NCI-H1092 treated with DMSO at 0.1 percent for 48 hours (cell line): Measurements from ENCODE around the gene SUGCT.

Experiments
- DNase-seq: peaks from one replicate; lab custom pipeline; 2025; lab: John Stamatoyannopoulos, UW

Gene SUGCT

DNA sequence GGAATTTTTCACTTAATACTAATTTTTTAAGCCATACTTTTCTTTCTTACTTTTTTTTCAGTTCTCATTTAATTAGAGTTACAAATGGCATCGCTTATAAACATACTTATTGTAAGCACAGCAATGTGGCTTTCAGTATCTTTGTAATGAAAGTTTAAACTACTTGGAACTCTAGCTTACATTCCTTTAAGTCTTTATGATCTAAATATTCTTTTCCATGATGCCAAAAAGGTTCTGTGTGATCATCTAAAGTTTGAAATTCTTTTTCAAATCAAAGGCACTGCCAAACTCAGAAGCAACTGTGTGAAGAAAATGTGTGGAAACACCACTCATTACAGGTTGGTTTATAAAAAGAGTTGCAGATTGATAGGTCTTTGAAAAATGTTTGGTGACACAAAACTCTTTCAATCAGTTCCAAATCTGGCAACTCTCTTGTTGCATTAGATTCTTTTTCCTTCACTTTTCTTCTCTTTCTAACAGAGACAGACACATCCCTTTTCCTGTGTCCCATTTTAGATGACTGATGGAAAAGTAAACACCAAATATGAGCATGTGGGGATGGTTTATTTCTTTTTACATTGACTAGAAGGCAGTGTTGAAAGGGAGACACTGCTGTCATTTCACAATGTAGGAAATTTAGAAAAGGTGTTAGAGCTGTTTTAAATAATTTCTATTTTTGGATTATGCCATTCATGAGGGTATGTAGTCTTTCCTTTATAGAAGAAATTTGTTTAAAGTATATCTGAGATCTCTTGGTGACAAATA, 392.3 kb downstream of the SUGCT start:
- DNase-seq: no peak

DNA sequence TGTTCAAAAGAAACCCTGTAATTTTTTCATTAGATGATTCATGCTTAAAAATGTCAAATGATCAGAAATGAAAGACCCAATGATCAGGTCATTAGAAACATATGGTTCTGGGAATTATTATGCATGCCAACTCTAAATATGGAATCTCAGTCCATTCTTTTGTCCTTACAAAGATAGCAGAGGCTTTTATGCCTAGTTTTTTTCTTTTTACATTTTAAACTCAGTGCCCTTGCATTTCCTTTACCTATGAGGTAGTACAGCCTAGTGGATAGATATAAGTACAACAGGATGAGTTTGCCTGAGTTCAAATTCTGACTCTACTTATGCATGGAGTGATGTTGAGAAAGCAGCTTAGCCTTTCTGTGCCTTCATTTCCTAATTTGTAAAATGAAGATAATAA, 392.9 kb downstream of the SUGCT start:
- DNase-seq: no peak

DNA sequence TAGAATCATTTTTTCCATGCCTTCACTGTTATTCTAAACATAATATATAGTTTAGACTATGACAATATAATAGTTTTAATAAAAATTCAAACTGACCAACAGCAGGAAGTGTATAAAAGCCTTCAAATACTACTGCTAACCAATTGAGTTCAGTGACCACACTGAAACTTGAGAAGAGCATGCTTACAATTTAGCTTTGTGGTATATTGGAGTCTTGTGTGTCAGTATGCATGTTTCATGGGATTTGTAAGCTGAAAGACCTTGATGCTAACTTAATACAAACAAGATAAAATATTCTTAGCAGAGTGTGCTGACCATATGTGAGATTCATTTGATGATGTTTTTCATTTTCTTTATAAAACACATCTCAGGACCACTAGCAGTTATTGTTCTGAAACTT, 395.5 kb downstream of the SUGCT start:
- DNase-seq: no peak

DNA sequence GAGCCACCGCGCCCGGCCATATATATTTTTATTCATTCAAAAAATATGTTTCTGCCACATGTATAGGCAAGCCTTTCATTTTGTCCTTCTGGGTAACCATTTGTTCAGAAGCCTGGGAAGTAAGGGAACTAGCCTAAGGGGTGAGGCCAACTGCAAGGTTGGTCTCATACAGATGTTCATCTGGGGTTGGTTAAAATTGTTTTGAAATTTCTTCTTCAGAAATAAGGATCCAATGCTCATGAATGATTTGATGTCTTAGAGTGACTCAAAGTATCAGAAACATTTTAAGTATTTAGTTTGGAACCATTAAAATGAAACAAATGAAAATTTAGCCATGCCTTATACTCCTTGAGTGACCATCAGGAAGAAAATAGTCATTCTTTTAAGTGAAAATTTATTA, 397.2 kb downstream of the SUGCT start:
- no peak for DNase-seq

DNA sequence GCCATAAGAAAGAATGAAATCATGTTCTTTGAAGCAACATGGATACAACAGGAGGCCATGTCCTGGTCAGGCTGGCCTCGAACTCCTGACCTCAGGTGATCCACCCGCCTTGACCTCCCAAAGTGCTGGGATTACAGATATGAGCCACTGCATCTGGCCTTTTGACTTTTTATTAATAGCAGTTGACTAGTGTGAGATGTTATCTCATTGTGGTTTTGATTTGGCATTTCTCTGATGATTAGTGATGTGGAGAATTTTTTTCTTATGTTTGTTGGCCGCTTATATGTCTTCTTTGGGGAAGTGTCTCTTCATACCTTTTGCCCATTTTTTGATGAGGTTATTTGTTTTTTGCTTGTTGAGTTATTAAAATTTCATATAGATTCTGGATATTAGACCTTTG, 400.9 kb downstream of the SUGCT start:
- no peak for DNase-seq

DNA sequence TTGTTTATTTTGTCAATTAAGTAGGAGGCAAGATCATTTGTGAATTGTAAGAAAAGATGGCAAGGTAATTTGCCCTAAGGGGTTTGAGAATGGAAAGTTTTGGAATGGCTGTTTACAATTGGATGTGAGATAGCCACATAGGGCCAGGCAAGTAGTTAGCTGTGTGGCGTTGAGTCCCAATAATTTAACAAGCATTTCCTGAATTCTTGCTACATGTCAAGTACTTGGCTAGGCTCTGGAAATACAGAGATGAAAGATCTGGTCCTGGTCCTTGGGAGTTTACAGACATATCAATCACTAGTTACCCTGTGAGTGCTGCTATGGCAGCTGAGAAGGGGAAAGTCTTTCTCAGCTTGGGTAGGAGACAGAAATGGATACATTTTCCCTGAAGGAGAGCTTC, 401.6 kb downstream of the SUGCT start:
- no peak for DNase-seq

DNA sequence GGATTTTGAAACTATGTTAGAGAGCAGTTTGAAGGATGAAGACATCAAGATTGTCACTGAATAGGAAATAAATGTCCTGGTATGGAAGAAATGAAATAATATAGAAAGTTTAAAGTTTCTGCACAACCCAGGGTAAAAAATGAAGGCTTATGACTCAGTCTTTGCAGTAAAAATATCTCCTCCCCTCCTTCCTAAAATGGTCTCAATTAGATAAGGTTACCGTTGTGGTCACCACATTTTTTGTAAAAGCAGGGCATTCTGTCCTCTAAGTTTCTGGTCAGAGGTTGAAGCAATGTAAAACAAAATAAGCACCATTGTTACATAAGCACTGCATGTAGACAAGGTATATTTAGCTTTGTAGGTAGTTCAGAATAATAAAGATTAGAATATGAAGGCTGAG, 403.5 kb downstream of the SUGCT start:
- DNase-seq: no peak

DNA sequence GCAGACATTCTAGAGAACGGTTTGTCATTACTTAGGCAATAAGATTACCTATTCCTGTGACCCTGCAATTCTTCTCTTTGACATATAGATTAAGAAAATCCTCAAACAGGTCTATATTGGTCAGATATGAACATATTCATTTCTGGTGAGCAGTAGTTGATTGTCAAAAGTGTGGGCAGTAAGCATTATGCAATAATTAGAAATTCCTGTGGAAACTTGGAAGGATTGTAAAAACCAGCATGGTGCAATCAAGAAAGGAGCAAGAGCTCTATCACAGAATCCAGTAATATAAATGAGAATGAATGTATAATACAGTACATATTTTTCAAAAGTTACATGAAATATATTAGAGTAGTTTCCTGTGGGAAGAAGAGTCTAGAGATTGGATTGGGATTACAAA, 406.5 kb downstream of the SUGCT start:
- DNase-seq: no peak

DNA sequence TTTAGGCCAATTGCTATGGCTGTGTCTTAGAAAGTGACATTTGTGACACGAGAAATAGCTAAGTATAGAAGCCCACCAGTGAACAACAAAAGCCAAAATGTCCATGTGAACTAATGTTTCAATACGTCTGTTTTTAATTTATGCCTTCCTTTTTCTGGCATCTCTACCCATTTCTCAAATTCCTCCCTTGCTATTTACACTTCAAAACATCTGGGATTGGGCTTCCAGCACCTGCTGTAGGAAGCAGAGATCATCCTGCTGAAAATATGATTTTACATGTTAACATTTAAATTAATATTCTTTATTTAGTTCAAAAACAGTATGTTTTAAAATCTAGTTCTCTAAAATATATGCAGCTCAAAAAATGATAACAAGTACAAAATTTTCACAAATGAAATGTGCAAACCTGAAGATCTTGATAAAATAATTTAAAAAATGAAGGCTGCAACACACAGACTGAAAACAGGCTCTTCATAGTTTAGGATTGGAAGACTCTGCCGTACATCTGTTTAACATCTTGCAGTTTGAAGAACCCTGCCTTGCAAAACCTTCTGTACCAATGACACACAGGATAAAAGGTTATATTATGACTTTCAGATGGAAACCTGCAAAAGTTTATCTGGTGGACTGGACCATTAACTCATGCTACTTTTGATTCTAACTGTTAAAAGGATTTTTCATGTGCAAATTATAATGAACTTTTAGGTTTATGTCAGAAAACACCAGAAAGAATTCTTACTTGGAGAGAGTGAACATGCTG, 408.4 kb downstream of the SUGCT start:
- DNase-seq: no peak

DNA sequence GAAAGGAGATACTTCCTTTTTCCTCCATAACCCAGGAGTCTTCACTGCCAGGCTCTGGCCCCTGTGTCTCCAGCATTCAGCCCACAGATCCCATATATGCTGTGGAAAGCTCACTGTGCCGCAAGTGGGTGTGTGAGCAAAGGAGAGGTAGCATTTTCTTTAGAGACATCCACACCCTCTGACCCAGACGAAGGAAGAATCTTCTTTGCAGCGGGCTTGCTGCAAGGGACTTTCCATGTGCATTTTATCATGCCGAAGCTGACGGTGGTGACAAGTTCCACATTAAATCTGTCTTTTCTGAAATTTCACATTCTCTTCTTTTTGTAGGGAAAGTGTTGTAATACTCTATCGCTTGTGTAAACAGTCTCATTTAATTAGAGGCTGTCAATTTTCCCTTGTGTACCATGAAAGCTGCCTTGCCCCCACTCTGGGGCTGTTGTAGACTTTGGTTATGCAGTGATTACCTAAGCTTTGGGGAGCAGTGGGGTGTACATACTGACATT, 409.5 kb downstream of the SUGCT start:
- no peak for DNase-seq

DNA sequence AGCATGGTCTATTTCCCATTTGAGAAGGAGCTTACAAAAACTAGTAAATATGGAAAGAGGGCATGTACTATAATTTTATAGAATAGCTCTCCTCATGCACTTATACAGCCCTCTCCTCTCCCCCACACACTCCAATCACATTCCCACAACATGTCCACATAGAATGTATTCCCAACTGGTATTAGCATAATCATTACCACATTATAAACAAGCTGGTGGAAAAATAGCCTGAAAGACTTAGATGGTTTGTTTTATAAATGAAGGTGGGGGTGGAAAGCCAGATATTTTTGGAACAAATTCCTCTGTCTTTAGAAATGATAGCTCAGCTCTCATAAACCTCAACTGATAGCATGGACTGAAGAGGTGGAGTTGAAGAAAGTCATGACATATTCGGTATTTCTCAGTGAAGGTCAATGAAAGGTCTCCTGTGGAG, 410.1 kb downstream of the SUGCT start:
- DNase-seq: no peak

DNA sequence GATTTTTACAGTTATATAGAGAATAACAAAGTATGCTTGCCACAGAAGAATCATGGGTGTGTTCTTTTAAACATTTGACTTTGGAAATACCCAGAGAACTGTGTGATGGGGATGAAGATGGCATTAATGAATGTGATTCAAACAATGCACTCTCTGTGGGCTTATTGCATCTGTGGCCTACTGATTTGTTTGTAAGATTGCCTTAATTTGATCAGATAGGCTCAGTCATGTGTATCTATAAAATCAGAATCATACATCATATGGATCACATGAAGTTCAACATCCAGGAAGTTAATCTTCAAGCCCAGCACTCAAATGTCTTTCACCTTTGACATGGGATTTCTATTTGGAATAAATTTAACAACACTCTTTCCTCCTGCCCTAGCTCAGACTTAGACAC, 410.9 kb downstream of the SUGCT start:
- DNase-seq: no peak

DNA sequence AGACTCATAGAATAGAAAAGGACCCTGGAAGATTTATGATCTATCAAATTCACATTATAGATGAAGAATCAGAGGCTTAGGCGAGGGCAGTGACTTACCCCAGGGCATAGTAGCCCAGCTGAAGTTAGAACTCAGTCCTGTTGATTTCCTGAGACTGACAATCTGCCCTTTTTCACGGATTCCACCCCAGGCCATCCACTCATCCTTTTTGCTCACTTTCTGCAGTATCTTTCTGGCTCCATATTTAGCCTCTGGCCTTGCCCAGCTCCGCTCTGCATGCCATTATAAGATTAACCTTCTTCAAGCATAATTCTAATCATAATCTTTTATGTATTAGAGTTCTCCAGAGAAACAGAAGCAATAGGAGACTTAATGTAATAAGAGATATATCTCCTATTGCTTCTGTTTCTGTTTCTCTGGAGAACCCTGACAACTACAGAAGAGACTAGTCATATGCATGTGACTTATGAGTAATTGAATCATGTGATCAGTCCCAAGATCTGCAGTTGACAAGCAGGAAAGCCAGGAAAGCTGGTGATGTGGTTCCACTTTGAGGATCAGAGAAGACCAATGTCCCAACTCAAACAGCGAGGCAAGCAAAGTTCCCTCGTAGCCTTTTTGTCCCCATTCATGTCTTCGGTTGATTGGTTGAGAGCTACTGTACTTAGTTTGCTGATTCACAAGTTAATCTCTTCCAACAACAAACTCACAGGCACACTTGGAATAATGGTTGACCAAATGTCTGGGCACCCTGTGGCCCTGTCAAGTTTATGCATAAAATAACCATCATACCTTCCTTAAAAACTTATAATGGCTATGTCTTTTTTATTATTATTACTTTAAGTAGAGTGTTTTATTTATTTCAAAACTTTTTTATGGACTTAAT, 412.1 kb downstream of the SUGCT start:
- DNase-seq: no peak

DNA sequence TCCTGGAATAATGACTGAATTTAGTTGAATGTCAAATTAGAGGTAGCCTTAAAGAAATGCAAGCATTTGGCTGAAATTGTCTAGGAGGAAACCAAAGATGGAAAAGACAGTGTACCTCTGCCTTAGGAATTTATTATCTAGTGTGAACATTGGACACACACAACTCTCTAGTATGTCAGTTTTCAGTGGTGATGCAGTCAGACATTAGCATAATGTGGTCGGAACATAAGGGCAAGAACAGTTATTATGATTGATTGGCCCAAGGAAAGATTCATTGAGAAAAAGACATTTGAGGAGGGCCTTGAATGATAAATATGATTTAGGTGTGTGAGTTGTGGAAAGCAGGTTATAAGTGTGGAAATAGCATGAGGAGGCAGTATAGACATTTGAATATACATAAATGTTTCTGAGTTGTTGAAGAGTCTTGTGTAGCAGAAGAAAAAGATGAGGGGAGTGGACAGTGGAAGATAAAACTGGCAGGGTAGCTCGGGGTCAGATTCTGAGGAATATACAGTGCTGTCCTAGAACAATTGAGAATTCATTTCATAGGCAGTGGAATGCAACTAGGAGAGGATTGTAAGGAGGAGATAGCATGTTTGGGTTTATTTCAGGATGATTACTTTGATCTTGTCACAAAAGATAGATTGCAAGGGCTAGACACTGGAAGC, 414.7 kb downstream of the SUGCT start:
- no peak for DNase-seq

DNA sequence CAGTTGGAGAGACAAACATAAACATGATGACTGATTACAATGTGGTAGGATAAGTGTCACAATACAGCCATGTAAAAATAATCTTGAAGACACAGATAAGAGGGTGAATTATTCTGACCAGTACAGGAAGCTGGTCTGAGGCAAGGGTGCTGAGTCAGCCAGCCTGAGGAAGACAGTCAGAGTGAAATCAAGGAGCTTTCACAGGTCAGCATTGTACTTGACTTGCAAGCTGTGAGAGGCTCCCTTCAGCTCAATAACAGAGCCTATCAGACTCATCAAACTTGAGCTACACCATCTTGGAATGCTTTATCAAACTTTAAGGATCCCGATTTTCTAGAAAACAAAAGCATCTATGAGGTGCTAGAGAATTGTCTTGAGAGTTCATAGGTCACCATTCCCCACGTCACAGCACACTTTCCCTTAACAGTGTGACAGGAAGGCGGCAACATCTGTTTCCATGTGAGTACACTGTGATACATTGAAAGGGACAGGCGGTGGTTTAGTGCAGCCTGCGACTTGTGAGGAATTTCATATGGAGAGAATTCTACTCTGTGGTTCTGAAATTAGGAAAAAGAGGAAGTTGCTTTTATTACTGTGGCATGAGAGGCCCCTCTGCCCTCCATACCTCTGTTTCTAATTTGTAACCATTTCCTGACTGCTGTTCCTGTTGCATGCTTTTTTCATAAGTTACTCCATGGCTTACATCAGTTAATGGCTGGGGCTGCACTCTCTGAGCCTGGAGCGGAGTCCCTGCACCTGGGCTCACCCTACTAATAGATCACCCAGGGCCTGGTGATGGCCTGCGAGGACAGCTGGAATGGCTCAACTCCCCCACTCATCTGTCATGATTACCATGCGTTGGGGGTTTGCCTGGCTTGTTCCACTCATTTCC, 417.1 kb downstream of the SUGCT start:
- no peak for DNase-seq

DNA sequence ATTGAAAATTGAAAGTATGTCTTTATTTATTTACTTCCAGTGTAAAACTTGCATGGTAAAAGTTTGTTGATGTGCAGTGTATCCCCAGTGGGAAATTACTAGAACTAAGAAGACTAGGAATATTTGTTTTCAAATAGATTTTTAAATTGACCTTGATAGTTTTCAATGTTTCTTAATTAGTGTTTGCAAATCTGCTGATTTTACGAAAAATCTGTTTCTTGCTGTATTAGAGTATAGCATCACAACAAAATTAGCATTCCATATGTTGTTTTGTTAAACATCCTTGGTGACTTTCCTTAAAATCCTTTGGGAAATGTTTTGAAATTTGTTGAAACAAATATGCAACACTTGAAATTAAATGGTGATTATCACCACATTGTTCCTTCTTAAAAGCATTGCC, 425.9 kb downstream of the SUGCT start:
- DNase-seq: no peak

DNA sequence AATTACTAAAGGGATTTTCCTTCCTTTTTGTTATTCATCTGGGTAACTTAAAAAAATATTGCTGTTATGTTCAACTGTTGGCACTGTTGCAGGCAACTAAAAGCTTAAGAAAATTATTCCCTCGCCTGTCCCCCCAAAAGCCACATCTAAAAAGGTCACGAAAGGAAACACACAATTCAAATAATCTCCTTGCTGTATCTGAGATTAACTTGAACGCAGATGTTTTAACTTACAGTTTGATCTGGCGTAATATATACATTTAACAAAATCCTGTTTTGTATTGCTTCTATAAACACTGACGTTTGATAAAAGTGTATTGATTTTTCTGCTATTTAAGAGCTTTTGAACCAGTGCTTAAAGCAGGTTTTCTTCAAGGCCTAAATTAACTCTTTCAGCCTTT, 432.1 kb downstream of the SUGCT start:
- no peak for DNase-seq

DNA sequence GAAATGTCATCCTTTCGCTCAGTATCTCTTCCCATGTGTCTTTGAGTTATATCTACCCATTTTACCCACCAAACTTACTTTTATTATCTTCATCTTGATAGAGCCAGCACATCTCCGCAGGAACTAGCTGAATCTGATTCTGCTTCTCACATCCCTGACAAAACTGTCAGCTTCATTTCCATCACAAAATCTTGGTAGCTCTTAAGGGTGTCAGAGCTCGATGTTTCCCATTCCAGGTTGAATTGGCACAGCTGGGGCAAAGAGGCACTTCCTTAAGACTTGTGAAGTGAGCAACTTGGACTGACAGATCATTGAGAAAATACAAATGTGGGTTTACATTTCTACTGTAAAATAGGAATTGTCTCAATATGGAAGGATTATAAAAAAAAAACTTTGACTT, 434.5 kb downstream of the SUGCT start:
- DNase-seq: no peak

DNA sequence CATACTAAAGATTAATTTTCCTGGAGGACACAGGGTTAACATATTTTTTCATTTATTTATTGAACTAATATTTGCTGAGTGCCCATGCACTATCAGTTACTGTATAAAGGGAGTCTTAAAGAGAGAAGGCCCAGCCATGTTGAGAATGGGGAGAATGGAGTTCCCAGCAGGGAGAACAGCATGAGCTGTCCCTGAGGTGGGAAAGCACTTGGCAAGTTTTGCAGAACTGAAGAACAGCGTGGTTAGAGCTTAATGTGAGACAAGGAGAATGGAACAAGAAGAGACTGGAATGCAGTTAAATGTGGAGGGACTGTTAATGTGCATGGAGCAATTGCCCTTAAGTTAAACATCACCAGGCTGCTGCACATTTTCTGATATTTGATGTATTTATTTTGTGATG, 435.4 kb downstream of the SUGCT start:
- DNase-seq: no peak

DNA sequence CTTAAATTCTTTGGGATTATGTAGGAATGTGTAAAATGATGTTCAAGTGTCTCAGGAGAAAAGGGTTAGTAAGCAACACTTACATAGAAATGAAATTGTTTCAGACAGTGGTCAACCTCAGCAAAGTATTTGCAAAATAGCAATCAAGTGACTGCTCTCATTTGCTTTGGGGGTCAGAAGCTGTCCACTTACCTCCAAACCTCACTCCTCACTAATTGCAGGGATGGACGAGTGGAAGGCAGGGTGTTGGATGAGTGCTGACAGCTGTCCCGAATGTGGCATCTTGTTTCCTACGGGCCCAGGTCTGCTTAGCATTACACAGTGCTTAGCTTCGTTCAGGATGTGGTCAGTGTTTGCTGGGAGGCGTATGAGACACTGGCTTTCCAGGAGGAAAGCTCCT, 437.0 kb downstream of the SUGCT start:
- DNase-seq: no peak
